Measurements from ENCODE around the gene DOCK8.

DNA sequence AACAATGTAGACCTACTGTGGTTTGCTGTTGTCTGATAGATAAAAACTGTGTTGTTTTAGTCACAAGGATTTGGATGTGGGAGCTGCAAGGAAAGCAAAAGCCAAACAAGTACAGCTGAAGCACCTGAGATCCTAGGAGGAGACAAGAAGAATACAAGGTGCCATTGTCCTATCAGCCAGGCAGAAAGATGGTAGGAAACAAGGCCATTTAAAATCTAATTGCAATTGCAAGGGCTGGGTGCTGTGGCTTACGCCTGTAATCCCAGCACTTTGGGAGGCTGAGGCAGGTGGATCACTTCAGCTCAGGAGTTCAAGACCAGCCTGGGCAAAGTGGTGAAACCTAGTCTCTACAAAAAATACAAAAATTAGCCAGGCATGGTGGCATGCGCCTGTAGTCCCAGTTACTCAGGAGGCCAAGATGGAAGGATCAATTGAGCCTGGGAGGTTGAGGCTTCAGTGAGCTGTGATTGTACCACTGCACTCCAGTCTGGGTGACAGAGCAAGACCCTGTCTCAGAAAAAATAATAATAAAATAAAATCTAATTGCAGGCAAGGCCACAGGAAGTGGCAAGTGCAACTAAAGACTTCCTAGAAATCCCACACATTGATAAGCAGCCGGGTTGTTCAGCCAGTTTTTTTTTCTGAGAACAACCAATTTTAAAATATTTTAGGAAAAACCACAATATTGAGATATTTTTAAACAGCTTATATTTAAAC lies 22.6 kb downstream of the DOCK8 start:
- TF ChIP-seq, protein P1, sequence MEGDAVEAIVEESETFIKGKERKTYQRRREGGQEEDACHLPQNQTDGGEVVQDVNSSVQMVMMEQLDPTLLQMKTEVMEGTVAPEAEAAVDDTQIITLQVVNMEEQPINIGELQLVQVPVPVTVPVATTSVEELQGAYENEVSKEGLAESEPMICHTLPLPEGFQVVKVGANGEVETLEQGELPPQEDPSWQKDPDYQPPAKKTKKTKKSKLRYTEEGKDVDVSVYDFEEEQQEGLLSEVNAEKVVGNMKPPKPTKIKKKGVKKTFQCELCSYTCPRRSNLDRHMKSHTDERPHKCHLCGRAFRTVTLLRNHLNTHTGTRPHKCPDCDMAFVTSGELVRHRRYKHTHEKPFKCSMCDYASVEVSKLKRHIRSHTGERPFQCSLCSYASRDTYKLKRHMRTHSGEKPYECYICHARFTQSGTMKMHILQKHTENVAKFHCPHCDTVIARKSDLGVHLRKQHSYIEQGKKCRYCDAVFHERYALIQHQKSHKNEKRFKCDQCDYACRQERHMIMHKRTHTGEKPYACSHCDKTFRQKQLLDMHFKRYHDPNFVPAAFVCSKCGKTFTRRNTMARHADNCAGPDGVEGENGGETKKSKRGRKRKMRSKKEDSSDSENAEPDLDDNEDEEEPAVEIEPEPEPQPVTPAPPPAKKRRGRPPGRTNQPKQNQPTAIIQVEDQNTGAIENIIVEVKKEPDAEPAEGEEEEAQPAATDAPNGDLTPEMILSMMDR (IDR thresholded peaks at IDR 0.05) = no peak
- no peak for TF ChIP-seq POLR2A (IDR thresholded peaks at IDR 0.05)
